HG02588 (cell line): ENCODE measurements around the gene RBM7.

Source experiments
- ATAC-seq: cut with Tn5 transposase; IDR thresholded peaks from one replicate; pipeline ENCODE4 v1.9.1; 2021; ENCODE audit warnings: mild to moderate bottlenecking, moderate library complexity; ENCODE audit not compliant: unreplicated experiment

The RBM7 gene, protein sequence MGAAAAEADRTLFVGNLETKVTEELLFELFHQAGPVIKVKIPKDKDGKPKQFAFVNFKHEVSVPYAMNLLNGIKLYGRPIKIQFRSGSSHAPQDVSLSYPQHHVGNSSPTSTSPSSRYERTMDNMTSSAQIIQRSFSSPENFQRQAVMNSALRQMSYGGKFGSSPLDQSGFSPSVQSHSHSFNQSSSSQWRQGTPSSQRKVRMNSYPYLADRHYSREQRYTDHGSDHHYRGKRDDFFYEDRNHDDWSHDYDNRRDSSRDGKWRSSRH

DNA sequence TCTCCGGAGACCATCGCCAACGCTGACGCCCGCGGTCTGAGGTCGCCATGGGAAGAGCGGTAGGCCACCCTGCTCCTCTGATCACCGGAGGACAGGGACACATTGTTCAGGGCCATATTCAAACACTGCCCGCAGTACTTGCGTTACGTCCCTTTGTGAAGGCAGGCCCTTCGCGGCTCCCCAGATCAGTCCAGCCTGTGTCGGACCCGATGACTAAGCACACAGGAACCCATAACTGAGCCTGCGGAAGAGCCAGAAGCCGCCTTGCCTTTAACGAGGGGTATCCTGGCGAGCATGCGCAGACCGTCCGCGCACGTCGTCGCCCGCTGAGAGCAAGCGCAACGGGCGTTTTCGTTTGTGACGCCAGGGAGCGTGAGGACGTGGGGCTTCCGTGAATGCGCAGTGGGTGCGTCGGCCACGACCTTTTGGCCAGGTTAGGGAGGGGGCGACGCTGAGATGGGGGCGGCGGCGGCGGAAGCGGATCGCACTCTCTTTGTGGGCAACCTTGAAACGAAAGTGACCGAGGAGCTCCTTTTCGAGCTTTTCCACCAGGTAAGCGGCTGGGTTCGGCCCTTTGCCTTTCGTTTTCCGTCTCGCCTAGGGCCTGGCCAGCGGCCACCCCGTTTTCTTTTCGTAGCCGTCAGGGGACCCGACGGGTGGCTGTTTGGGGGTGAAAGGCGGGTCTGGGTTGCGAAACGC, at the start of gene RBM7, which contains the start of gene C11orf71:
Gene RBM7 (plus strand): TSS at position 451 of the 699 bp plus-strand sequence. CDS start 6 bp downstream, at position 457.
Gene C11orf71 (minus strand): TSS at position 296 of the 699 bp plus-strand sequence. CDS start 180 bp downstream, at position 116.
- peak; percentile 94 for ATAC-seq

DNA sequence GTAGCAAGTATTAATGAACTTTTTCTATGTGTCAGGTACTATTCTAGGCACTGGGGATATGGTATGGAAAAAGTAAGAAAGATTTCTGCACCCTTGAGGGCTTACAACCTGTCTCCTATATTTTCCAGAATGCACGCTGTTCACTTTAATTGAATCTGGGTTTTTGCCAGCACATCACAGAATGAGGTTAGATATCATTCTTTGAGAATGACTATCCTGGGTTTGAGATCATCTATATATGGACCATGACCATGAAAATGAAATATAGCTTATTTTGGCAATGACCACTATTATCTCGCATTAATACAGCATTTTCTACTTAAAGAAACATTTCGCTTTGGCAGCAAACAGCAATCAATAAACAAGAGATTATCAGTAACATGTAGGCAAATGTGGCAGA, 47.0 kb upstream of the RBM7 start:
- ATAC-seq: no peak

DNA sequence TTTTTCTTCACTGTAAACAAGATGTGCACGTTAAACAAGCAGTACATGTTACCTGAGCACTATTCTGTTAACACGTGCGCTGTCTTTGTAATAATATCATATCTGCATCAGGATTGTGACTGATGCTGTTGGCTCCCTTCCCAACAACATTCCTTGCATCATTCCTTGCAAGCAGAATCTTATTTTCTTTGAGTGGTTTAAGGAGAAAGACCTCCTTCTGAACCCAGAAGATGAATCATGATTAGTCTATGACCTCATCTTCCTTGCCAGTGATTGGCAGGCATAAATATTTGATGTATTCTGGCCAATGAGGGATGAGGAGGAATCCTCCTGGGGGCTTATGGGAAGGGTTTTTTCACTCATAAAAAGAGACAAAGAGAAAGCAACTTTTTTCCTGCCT, 46.4 kb upstream of the RBM7 start:
- no peak for ATAC-seq

DNA sequence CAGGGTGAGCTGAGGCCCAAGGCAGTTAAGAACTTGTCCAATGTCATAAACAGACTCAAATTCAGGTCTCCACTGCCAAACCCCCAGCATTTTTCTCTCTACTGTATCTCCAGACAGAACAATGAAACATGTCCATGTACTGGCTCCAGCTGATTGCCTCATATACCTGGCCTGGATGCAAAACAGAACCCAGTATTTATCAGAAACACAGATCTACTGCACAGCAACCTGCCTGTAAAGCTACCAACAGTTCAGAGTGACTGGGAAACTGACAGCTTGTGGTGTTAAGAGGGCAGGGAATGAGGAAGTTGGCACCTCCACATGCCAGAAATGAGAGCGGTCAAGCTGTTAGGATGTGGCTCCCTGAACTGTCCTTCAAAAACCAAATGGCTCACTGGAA, 41.8 kb upstream of the RBM7 start:
- no peak for ATAC-seq

DNA sequence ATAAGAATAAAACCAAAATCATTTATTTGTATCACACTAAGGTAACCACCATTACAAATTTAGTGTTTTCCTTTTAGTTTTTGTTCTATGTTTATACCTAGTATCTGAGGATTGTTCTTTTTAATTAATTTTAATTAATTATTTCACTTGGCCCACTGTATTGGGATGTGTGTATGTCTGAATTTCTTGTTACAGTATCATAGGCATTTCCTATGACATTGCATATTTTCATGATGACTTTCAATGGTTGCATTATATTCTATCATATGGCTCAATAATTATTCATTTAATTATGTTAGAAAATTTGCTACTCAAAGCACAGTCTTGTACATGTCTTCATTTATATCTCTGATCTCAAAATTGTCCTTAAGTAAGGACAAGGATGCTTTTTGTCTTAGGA, 41.1 kb upstream of the RBM7 start:
- no peak for ATAC-seq

DNA sequence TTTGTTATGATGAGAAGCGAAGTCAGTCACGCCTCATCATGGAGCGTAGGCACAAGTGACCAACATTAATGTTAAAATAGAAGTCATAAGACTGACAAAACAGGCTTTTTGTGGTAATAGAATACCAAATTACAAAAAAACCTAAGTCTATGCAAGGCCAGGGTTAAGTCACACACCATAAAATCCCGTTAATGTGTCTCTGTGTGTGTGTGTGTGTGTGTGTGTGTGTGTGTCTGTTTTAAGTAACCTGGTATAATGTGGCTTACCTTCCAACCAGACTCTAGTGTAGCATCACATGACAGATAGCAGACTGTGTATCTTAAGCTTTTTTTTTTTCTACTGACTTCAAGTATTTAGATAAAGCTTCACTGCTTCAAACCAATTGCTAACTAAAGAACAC, 38.1 kb upstream of the RBM7 start:
- ATAC-seq: no peak

DNA sequence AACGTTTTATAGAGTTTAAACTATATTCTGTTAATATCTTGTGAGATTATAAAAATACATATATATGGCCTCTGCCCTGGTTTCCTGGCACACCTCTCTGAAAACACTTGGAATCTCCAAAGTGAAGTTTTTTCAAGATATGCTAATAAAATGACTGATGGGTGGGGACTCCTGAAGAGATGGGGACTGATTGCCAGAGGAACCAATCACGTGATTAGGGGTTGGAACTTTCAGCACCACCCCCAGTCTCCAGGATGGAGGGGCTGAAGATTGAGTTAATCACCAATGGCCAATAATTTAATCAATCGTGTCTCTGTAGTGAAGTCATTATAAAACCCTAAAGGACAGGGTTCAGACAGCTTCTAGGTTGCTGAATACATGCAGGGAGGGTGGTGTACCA, 37.5 kb upstream of the RBM7 start:
- ATAC-seq: no peak

DNA sequence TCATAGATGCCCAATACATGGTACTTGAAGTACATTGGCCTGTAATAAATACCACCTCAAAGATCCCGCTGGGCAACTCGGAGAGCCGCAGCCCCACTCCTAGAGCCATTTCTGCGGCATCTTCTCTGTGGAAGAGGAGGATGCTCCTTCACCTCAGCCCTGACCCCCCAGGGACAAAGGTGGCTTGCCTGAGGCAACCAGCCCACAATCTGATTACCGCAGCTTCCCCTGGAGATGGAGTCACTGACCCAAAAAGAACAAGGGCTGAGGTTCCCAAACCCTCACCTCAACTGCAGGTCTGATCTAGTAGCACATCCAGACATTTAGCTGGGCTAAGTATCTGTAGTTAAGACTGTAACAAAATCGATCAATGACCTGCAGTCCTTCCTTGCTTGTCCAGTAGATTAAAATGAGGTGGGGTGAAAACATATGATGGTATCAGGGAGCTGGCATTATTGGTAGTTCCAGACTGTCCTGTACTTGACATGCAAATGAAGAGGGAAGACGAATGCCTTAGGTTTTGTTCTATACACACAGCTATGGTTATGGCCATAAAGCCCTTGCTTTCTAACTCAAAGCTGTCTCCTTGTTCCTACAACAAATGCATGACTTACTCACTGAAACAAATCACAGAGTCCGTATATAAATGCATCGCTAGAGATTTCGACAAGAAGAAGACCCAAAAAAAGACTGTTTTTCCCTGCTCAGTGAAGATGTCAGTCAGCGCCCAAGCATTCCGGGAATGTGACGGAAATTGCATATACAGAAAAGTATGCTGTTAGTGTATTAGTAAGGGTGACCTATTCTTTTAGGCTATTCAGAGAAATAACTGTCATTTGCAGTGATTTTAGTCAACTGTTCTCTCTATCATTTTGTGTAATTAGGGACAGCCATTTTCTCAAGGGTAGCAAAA, 33.9 kb upstream of the RBM7 start:
- no peak for ATAC-seq

DNA sequence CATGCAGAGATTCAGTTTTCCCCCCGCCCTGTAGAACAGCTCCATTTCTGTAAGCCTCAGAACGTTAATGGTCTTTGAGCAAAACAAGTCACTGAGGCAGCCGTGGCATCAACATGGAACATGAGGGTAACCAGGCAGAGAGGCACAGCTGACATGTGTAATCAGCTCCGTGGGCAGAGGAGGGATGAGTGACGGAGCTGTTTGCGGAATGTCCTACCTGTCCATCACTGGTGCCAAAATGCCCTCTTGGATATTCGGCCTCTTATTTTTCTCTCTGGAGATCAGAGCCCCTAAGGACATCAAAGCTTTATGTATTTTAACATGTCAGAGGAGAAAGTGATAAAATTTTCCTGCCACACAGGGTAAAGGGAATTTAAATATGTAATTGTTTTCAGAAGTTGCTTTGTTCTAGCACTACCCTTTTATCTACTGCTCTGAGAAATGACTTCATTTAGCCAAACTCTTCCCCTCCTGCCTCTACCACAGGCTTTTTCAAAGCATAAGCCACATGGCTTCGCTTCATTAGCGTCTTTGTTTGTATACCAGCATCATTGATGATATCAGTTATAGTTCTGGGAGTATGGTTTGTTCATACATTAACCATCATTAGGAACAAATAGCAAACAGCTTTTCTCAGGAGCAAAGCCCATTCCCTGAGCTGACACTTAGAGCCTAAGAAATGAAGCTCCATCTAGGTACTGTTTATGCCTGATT, 33.1 kb upstream of the RBM7 start:
- no peak for ATAC-seq

DNA sequence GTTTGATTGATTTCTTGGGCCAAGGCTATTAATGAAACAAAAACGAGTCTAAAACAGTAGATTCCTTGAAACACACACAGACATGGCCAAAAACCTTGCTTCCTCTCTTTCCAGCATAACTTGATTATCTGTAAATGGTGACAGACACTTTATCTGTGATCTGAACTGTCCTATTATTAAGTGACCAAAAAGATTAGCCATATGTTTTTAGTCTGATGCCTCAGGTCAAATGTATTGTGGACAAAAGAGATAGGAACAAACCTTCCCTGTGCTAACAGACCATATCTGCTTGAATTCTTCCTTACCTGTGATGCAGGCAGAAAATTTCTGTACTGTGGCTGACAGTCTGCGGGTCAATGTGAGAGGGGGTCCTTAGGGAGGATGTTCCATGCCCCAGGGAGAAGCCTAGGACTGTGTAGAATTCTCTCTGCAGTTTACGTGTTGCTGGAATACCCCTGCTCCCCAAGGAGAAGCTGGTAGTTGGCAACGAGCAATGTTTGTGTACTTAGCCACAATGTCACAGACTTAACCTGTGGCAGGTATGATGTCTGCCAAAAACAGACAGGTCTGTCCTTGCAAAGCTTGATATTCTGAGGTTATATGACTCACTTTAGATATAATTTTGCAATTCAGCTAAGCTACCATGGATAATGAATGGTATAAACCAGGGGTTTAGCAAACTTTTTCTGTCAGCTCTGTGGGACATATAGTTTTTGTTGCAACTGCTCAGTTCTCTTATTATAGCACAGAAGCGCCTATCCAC, 31.4 kb upstream of the RBM7 start:
- no peak for ATAC-seq

DNA sequence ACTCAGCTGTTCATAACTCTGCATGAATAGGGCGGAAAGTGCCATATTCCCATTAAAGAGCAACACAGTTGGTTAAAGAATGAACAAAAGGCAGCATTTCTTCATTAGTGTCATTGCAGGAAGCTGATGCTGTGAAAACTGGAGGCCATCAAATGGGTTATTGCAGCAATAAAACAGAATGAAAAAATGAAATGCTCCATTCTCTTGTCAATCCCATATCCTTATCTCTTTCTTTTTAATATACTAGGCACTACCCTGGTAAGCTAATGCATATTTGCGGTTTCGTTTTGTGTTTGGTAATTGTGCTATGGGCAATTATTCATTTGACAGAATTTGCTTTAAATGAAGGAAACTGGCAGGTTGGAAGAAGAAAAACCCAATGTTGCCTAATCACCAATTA, 25.4 kb upstream of the RBM7 start:
- ATAC-seq: no peak

DNA sequence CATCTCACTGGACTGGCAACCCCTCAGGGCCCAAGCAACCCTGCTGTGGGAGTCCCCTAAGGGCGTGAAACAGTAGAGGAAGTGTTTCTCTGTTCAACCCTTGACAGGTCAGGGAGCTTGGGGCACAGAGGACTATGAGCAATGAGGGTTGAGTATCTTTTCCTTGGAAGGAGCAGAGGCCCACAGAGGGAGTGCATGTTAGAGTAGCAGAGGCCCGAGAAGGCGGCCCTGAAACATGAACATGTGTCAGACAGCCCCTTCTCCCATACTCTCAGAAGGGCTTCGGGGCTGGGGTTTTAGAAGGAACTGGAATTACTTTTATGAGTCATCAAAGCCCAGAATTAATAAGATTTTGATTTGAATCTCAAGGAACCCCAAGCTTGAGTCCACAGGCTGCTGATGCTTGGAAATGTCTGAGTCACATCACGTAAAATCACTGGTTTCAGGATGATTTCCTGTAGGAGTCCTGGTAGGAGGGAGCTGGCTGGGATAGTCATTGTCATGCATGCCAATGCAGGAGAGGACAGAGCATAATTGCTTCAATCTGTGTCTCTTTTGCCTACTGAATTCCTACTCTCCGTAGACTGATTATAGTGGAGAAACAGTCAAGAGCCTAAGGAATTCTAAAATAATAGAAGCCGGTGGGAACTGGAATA, 22.7 kb upstream of the RBM7 start:
- no peak for ATAC-seq

DNA sequence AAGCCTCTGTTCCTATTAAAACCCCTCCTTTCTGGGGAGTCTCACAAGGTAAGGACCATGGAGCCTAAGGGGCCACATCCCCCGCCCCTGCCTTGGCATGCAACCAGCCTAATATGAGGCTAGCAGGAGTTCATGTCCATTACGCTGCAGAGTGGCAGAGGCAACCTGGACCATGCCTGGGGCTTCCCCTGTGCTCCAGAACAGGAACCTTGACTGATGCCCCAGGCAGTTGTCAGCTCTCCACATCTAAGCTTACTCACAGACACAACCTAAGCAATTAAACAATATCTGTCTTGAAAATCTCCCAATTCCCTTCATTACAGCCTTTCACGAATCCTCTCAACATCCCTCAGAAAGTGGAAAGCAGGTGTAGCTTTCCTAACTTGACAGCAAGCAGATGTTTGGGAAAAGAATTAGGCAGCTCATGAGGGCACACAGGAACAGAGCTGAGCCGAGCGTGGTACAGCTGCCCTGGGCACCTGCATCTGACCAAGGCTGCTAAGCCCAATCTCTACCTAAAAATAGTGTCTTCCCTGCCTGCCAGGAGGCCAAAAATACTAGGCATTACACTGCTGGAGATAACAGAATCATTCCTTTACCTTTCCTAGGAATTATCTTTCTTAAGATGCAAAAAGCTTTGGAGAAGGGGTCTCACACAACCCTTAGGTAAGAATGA, 20.9 kb upstream of the RBM7 start:
- ATAC-seq: no peak

DNA sequence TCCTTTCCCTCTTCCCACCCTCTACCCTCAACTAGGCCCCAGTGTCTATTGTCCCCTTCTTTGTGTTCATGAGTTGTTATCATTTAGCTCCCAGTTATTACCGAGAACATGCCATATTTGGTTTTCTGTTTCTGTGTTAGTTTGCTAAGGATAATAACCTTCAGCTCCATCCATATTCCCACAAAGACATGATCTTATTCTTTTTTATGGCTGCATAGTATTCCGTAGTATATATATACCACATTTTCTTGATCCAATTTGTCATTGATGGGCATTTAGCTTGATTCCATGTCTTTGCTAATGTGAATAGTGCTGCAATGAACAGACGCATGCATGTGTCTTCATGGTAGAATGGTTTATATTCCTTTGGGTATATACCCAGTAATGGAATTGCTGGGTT, 18.0 kb upstream of the RBM7 start:
- no peak for ATAC-seq

DNA sequence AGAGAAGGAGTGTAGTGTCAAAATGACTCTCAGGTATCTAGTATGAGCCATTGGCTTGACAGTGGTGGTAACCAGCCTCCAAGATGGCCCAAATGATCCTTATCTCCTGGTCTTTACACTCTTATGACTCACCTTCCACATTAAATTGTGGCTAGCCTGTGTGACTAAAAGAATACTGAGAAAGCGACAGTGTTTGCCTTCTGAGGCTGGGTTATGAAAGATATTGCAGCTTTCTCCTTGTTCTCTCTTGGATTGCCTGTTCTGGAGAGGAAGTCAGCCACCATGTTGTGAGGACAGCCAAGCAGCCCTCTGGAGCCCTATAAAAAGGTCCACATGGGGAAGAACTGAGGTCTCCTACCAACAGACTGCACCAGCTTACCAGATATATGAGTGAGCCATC, 16.0 kb upstream of the RBM7 start:
- ATAC-seq: no peak

DNA sequence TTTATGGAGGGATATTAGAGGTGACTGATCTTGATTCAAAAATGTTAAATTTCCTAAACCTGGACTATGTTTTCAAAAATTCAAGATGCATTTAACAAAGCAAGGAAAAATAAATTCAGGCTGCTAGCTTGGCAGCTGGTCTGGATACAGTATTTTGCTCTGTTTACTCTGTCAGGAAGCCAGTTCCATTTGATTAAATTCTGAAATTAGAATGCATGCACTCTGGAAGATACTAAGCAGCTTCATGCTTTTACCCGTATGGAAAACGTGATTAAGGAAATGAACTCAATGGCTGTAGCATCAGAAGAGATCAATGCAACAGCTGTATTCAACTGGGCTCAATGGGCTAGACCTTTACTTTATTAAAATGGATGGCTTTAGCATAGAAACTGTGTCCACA, 14.3 kb upstream of the RBM7 start:
- ATAC-seq: no peak

DNA sequence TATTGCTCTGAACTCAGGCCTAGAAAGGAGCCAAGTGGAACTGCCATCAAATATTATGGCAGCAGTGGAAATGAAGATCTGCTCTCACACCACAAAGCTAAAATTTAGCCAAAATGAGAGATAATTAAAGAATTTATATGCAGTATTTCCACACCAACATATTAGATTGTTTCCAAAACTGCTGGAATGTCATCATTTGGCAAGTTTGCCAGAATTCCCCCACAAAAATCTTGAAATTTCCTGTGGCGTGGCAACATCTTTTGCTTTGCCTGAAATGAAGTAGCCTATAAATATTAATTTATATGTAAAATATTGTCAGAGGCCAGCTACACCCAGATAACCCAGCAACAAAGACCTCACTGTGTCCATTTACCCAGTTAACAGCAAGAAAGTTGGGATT, 13.9 kb upstream of the RBM7 start:
- ATAC-seq: no peak

DNA sequence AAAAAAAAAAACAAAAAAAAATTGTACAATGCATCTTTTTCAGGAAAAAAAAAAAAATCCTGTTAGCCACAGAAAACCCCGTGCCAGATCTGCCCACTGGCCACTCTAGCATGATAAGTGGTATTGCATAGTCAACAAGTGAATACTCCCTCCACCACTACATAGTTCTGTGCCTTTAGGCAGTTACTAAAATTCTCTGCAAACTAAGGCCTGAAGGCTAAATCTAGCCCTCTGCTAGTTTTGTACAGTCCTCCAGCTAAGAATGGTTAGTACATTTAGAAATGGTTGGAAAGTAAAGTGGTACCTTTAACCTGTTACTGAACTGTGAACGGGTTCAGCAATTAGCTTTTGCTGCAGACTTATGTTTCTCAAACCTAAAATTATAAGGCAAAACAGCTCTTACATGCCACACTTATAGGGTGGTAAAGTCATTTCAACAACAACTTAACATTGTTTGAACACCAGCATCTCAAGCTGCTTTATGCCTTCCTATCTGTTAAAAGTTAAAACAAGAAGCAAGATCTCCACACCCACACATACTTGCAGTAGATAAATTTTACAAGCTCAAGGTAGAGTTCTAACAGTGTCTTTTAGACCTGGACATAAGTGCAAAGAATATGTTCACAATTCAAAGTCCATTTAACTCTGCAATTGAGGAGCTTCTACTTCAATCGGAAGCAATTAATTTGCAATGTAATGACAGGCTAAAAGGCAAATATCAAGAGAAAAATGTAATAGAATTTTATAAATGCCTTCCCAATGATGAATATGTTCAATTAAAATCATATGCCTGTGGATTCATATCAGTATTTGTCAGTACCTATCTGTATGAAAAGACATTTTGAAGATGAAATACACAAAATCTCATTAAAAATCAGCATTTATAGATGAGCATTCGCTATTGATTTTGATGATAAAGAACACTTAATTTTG, 7.5 kb upstream of the RBM7 start:
- no peak for ATAC-seq
